HL-60 (cell line): ENCODE measurements around the gene PIEZO1.
"Not testable (repeated sequence)": the region's sequence is repeated elsewhere in the genome, so short reads cannot be mapped to it uniquely, and the experiment has no call there.

ENCODE experiments used
- DNase-seq, 2 experiments: peaks; one replicate each; pipeline ENCODE4 v3.0.0-alpha.2; 2010 to 2020; ENCODE audit warnings: low read depth in 1 of 2, low spot score in 1 of 2
- H3K27ac ChIP-seq: fragments of 250-450 bp; sonication (Bioruptor Pico); replicated peaks from 2 replicates; pipeline ENCODE4 v1.5.1; 2020; ENCODE audit warnings: mild to moderate bottlenecking, moderate library complexity
- H3K27me3 ChIP-seq: fragments of 250-450 bp; sonication (Bioruptor Pico); 2 replicates; pipeline ENCODE4 v1.5.1; 2021; ENCODE audit warnings: mild to moderate bottlenecking, moderate library complexity; ENCODE audit not compliant: insufficient read depth, poor library complexity, severe bottlenecking
- H3K4me3 ChIP-seq: replicated peaks from 2 replicates; pipeline ENCODE4 v1.5.1; 2011; ENCODE audit warnings: mild to moderate bottlenecking, control low read depth, low read length; ENCODE audit not compliant: insufficient read depth
- CTCF ChIP-seq: IDR thresholded peaks from one replicate; pipeline ENCODE4 v1.5.1; 2011; ENCODE audit warnings: low read length, control low read depth, inconsistent platforms; ENCODE audit not compliant: insufficient read depth
- GABPA ChIP-seq: IDR thresholded peaks from 2 replicates; pipeline ENCODE4 v1.6.1; 2012; ENCODE audit warnings: low read depth
- POLR2AphosphoS5 ChIP-seq: IDR thresholded peaks from 2 replicates; pipeline ENCODE4 v1.6.1; 2012; ENCODE audit warnings: low read depth
- REST ChIP-seq: IDR thresholded peaks from 2 replicates; pipeline ENCODE4 v1.6.1; 2012; ENCODE audit warnings: low read depth; ENCODE audit not compliant: insufficient replicate concordance
- SPI1 ChIP-seq: IDR thresholded peaks from 2 replicates; pipeline ENCODE4 v1.6.1; 2012; ENCODE audit warnings: low read depth, mild to moderate bottlenecking, borderline replicate concordance

PIEZO1 gene

GRCh38 chr16:88774544-88775393, 10.3 kb downstream of the PIEZO1 start:
- H3K4me3 ChIP-seq = no peak overlapping the region
- TF ChIP-seq SPI1 = no peak
- H3K27me3 ChIP-seq = no peaks in the 10 kb centered on the region
- no peak for DNase-seq
- H3K27ac ChIP-seq = no peak overlapping the region

- H3K4me3 ChIP-seq = no peak overlapping the region
- no peak for DNase-seq
- TF ChIP-seq POLR2AphosphoS5 (no peak), SPI1 (no peak), CTCF (no peak), GABPA (no peak), REST (no peak)
- no peak overlapping the region for H3K27ac ChIP-seq
- no peaks in the 10 kb centered on the region for H3K27me3 ChIP-seq
Measured at GRCh38 chr16:88773812-88774291, 11.2 kb downstream of the PIEZO1 start.

- no peak for TF ChIP-seq SPI1
- TF ChIP-seq REST = no peak
- no peak for TF ChIP-seq CTCF
- no peak for TF ChIP-seq POLR2AphosphoS5
- no peak for TF ChIP-seq GABPA
- no peak for DNase-seq
- H3K4me3 ChIP-seq = no peak overlapping the region
- no peaks in the 10 kb centered on the region for H3K27me3 ChIP-seq
- no peak overlapping the region for H3K27ac ChIP-seq
Measured at GRCh38 chr16:88772871-88773811, 11.9 kb downstream of the PIEZO1 start.

GRCh38 chr16:88771781-88772180, 13.2 kb downstream of the PIEZO1 start:
- H3K4me3 ChIP-seq, DNase-seq, H3K27me3 ChIP-seq, H3K27ac ChIP-seq: not testable (repeated sequence)
